ENCODE results near the gene ABCB9.

DNA sequence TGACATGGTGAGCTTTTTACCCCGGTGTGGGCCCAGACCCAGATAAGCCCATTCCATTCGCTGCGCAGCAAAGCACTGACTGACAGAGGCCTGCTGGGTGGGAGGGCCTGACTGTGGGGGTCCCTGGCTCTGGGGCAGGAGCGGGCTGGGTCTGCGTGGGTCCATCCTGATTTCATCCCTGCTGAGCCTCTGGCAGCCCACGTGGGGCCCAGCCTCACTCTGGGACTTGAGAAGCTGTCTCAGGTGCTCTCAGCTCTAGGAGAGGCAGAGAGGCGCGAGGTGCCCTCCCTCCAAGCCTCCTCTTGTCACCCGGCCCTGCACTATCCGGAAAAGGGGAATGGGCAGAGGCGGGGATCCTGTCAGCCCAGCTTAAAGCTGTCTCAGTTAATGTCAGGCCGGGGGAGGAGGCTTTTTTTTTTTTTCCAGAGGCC lies 927 bp downstream of the ABCB9 start:
- TF ChIP-seq, protein P1, sequence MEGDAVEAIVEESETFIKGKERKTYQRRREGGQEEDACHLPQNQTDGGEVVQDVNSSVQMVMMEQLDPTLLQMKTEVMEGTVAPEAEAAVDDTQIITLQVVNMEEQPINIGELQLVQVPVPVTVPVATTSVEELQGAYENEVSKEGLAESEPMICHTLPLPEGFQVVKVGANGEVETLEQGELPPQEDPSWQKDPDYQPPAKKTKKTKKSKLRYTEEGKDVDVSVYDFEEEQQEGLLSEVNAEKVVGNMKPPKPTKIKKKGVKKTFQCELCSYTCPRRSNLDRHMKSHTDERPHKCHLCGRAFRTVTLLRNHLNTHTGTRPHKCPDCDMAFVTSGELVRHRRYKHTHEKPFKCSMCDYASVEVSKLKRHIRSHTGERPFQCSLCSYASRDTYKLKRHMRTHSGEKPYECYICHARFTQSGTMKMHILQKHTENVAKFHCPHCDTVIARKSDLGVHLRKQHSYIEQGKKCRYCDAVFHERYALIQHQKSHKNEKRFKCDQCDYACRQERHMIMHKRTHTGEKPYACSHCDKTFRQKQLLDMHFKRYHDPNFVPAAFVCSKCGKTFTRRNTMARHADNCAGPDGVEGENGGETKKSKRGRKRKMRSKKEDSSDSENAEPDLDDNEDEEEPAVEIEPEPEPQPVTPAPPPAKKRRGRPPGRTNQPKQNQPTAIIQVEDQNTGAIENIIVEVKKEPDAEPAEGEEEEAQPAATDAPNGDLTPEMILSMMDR (IDR thresholded peaks at IDR 0.05) = no peak
- TF ChIP-seq POLR2AphosphoS5 (IDR thresholded peaks at IDR 0.05; ENCODE audit: insufficient read depth in 1 of 2, low read depth in 1 of 2) = no peak
